A204.1 (cell line): ENCODE data around the gene ANGPTL1.

Experiments used
- FAIRE-seq: peaks from 2 replicates; lab custom pipeline; 2012; peaks lifted over from hg19 to GRCh38; lab: Jason Lieb, UNC

Gene ANGPTL1, protein sequence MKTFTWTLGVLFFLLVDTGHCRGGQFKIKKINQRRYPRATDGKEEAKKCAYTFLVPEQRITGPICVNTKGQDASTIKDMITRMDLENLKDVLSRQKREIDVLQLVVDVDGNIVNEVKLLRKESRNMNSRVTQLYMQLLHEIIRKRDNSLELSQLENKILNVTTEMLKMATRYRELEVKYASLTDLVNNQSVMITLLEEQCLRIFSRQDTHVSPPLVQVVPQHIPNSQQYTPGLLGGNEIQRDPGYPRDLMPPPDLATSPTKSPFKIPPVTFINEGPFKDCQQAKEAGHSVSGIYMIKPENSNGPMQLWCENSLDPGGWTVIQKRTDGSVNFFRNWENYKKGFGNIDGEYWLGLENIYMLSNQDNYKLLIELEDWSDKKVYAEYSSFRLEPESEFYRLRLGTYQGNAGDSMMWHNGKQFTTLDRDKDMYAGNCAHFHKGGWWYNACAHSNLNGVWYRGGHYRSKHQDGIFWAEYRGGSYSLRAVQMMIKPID

GRCh38 chr1:178870944-178871343, at the start of gene ANGPTL1:
ANGPTL1 (minus strand) TSS chr1:178871077; CDS start chr1:178865776, 5,301 bp downstream.
- no peak for FAIRE-seq

GRCh38 chr1:178919581-178919980, 48.7 kb upstream of the ANGPTL1 start:
- no peak for FAIRE-seq

GRCh38 chr1:178918955-178919354, 48.1 kb upstream of the ANGPTL1 start:
- no peak for FAIRE-seq

DNA sequence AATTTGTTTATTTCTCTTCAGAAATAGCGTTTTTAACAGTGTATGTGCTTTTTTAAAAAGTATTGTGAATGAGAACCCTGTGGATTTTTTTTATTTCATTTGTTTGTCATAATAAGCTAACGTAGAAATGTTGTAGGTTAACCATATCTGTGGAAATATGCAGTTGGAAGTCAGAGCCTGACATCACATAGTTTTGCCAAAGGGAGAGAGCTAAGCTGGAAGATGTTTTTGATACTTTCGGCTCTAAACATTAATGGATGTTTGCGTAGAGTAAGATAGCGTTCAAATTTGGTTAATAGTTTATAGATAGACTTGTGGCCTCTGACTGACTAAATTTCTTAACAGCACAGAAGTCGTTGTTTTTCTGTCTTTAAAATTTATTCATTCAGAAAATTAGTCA, 47.4 kb upstream of the ANGPTL1 start:
- FAIRE-seq = no peak

DNA sequence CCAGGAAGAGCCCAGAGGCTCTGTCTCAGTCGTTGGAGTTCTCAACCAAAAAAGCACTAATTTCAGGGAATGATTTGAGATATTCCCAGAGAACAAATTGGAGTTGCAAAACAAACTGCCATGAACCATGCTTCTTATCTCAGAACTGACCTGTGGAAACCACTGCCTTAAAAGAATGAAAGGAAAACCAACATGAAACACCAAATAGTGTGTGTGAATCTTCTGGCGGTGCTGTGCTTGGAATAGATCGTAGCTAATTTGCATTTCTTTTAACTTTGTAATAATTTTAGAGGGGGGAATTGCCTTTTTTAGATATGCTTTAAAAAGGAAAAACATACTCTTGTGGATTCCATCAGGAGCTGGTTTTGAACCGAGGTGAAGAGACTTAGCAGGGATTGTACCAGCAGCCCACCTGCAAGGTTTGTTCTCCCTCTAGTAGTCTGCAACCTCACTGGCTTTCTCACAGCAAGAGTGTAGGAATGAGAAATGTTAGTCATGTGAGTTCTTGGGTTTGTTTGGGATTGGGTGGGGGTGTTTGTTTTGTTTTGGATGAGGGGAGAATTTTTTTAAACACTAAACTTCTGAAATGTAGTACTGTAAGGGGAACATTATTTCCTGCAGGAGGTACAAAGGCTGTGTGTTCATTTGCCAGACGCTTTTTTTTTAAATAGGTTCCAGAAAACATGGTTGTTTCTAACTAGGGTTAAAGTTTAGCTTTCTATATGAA, 45.7 kb upstream of the ANGPTL1 start:
- no peak for FAIRE-seq

- no peak for FAIRE-seq
Observed at GRCh38 chr1:178912597-178912996, 41.7 kb upstream of the ANGPTL1 start.

DNA sequence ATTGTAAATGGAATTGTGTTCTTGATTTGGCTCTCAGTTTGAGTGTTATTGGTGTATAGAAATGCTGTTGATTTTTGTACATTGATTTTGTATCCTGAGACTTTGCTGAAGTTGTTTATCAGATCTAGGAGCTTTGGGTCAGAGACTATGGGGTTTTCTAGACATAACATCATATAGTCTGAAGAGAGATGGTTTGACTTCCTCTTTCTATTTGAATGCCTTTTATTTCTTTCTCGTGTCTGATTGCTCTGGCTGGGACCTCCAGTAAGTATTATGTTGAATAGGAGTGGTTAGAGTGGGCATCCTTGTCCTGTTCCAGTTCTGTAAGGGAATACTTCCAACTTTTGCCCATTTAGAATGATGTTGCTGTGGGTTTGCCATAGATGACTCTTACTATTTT, 39.1 kb upstream of the ANGPTL1 start:
- no peak for FAIRE-seq

GRCh38 chr1:178908358-178908757, 37.5 kb upstream of the ANGPTL1 start:
- FAIRE-seq = no peak

GRCh38 chr1:178901482-178902125, 30.7 kb upstream of the ANGPTL1 start:
- FAIRE-seq = no peak

- peak; percentile 41 for FAIRE-seq
Observed at GRCh38 chr1:178899402-178899801, 28.5 kb upstream of the ANGPTL1 start.

DNA sequence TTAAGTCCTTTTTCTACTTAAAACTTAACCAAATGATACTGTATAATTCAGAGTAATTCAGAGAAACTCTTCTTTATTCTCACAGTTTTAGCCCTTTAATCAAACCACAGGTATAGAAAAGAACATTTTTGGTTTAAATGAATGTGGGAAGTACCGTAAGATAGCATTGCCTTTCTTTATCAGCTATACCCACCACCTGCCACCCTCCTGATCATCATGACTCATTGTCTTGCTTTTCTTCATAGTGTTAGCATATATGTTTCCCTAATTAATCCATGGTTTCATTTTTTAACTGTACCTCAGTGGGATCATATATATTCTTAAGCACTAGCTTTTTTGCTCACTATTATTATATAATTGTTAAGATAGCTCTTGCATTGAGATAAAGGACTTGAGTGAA, 27.5 kb upstream of the ANGPTL1 start:
- FAIRE-seq = no peak

GRCh38 chr1:178895928-178896327, 25.1 kb upstream of the ANGPTL1 start:
- FAIRE-seq = no peak

GRCh38 chr1:178886551-178886950, 15.7 kb upstream of the ANGPTL1 start:
- FAIRE-seq = no peak

DNA sequence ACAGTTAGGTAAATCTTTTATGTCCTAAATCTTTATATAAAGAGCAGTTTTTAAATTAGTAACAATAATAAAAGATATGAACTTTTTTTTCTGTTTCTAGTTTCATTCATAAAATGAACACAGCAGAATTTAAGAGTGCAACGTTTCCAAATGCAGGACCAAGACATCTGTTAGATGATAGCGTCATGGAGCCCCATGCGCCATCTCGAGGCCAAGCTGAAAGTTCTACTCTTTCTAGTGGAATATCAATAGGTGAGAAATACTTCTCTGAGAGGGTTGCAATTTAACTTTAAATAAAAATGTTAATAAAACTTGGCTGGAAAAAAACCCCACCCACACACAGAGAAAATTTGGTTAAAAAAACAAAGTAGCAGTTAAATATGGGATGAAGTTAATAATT, 15.0 kb upstream of the ANGPTL1 start:
- FAIRE-seq = no peak

DNA sequence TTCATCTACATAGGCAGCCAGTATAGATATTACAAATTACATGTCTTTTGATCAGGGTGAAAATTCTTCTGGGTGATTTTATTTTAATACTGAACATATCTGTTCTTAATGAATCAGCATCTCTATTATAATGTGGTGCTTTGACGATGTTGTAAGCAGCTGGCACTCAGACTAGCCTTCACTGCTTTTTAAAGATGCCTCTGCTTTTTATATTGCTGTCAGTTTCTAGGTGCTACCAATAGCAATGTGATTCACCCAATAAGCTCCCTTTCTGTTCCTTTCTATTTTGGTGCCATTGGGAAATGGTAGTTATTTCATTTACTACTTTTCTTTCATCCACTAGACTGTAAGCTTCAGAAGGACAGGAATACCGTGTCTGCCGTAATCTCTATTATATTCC, 11.1 kb upstream of the ANGPTL1 start:
- FAIRE-seq = no peak

- FAIRE-seq = no peak
Observed at GRCh38 chr1:178877896-178878295, 7.0 kb upstream of the ANGPTL1 start.

GRCh38 chr1:178875936-178876335, 5.1 kb upstream of the ANGPTL1 start:
- no peak for FAIRE-seq

DNA sequence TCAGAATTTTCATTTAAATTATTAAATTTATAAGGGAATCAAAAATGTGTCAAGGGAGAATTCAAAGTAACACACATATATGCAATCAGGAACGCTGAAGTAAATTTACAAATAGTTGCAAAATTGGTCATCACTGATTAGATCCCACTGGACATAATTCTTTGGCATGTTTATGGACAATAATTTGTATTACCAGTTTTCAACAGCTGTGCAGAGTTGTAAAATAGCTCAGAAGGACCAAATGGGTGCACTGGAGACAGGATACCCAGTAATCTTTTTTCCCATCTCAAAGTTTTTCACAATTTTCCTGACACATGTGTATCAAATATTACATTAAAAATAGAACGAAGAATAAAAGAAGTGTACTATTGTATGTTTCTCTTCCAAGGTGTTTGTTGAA, 4.1 kb upstream of the ANGPTL1 start:
- FAIRE-seq = no peak

- FAIRE-seq = no peak
Observed at GRCh38 chr1:178871551-178872320, 859 bp upstream of the ANGPTL1 start.

- FAIRE-seq = no peak
Observed at GRCh38 chr1:178870221-178870620, 656 bp downstream of the ANGPTL1 start.

GRCh38 chr1:178869119-178869697, 1.7 kb downstream of the ANGPTL1 start:
- FAIRE-seq = no peak

DNA sequence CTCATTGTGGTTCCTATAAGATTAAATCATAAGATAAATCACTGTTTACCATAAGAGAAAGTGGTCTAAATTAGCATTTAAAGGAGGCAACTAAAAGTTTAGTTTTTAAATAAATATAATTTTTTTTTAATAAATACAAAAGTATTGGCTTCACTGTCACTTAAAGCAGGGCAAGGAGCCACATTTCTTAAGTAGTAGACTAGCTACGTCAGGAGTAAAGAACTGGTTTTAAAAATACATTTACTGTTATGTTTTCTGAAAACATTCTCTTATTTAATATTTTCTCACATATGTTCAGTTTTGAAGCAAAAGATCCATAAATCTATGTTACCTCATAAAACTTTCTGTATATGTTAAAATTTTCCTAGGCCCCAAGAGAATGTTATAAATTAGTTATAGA, 2.2 kb downstream of the ANGPTL1 start:
- peak; percentile 52 for FAIRE-seq
